Inflammatory macrophage treated with lipopolysaccharide for 1 hour (primary cell): Measurements from ENCODE around the gene TSPAN15.
A peak's percentile ranks its signal among the peaks of the same experiment; 100 is the strongest.
"Not testable (repeated sequence)": the region's sequence is repeated elsewhere in the genome, so short reads cannot be mapped to it uniquely, and the experiment has no call there.

Experiments used
- DNase-seq, 2 donors: peaks; one replicate each; pipeline ENCODE4 v3.0.0-alpha.2; 2020 to 2022

TSPAN15 gene

DNA sequence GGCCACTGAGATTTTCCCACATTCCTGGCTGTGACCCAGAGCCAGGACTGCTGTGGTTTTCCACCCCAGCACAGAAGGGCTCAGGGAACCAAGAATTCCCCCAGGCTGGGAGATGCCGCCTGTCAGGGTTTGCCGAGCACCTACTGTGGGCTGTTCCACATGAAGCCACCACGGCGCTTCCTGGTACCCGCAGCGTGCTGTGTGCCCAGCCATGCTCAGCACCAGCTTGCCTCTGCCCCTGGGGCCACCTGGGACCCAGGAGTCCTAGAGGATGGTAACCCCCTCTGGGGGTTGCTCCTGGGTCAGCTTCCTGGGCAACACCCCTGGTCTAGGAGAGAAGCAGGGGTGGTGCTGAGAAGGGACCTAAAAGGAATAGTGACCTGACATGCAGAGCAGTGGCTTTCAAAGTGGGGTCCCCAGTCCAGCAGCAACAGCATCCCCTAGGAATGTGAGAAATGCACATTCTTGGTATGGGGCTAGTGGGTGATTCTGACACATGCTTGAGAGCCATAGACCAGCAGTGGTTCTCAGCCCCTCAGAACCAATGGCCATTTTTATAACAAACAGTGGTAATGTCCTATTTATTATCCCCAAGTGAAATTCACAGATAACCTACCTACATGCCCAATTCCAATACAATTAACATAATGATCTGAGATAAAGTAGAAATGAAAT, 53.4 kb downstream of the TSPAN15 start:
- DNase-seq: no peak

- no peak for DNase-seq
These were observed 54.5 kb downstream of the TSPAN15 start for GRCh38 chr10:69505636-69506318.

DNA sequence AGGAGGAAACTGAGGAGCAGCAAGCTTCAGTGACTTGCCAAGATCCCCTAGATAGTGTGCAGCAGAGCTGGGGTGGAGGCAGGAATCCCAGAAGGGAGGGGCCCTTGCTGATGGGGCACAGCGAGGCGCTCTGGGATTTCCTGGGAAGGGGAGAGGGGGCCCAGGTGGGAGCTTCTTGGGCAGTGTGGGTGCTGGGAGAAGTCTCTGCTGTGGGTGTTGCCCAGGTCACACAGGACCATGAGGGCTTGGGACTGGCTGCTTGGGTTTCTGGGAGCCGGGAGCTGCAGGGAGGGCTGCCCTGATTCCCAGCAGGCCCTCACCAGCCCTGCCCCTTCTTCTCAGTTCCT, 55.2 kb downstream of the TSPAN15 start:
- DNase-seq: no peak

- DNase-seq: no peak
These were observed 55.8 kb downstream of the TSPAN15 start for GRCh38 chr10:69506834-69507713.

- DNase-seq: no peak
These were observed 57.6 kb downstream of the TSPAN15 start for GRCh38 chr10:69508738-69509340.

DNA sequence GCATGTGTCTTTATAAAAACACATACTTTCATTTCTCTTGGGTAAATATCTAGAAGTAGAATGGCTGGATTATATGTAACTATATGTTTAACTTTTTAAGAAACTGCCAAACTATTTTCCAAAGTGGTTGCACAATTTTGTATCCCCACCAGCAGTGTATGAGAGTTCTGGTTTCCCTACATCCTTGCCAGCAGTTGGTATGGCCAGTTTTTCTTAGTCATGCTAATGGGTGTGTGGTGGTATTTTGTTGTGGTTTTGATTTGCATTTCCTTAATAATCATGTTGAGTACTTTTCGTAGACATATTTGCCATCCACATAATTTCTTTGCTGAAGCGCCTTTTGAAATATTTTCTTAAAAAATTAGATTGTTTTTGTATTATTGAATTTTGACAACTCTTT, 61.6 kb downstream of the TSPAN15 start:
- DNase-seq: no peak

DNA sequence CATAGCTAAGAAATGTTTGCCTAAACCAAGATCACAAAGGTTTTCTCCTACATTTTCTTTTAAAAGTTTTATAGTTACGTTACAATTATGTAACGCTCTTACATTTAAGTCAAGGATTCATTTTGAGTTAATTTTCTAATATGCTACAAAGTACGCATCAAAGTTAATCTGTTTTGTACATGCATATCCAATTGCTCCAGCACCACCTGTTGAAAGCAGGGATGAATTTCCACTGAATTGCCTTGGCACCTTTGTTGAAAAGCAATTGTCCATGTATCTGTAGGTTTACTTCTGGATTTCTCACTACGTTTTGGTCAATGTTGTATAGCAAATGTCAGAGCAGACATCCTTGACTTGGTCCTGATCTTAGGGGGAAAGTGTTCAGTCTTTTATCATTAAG, 62.4 kb downstream of the TSPAN15 start:
- no peak for DNase-seq

- DNase-seq: peak; percentile 33 to 84
These were observed 64.5 kb downstream of the TSPAN15 start for GRCh38 chr10:69515699-69516259.

GRCh38 chr10:69516316-69516715, 65.1 kb downstream of the TSPAN15 start:
- no peak for DNase-seq

- no peak for DNase-seq
These were observed 65.5 kb downstream of the TSPAN15 start for GRCh38 chr10:69516796-69517195.

- DNase-seq: no peak
These were observed 66.1 kb downstream of the TSPAN15 start for GRCh38 chr10:69517271-69517848.

- DNase-seq: no peak
These were observed 76.7 kb downstream of the TSPAN15 start for GRCh38 chr10:69527961-69528360.

- DNase-seq: no peak
These were observed 82.4 kb downstream of the TSPAN15 start for GRCh38 chr10:69533658-69534057.

DNA sequence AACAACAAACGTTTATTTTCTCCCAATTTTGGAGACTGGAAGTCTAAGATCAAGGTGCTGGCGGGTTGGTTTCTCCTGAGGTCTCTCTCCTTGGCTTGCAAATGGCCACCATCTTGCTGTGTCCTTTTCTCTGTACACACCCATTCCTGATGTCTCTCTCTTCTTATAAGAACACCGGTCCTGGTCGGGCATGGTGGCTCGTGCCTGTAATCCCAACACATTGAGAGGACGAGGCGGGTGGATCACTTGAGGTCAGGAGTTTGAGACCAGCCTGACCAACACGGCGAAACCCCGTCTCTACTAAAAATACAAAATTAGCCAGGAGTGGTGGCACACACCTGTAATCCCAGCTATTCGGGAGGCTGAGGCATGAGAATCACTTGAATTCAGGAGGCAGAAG, 85.3 kb downstream of the TSPAN15 start:
- DNase-seq: not testable (repeated sequence)

GRCh38 chr10:69537449-69537848, 86.2 kb downstream of the TSPAN15 start:
- DNase-seq: no peak

- DNase-seq: no peak
These were observed 87.2 kb downstream of the TSPAN15 start for GRCh38 chr10:69538461-69538860.

DNA sequence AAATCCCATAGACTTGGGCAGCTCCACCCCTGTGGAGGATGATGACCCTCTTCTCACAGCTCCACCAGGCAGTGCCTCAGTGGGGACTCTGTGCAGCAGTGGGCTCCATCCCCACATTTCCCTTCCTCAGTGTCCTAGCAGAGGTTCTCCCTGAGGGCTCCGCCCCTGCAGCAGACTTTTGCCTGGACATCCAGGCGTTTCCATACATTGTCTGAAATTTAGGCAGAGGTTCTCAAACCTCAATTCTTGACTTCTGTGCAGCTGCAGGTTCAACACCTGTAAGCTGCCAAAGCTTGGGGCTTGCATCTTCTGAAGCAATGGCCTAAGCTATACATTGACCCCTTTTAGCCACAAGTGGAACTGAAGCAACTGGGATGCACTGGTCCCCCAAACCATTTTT, 90.2 kb downstream of the TSPAN15 start:
- no peak for DNase-seq

DNA sequence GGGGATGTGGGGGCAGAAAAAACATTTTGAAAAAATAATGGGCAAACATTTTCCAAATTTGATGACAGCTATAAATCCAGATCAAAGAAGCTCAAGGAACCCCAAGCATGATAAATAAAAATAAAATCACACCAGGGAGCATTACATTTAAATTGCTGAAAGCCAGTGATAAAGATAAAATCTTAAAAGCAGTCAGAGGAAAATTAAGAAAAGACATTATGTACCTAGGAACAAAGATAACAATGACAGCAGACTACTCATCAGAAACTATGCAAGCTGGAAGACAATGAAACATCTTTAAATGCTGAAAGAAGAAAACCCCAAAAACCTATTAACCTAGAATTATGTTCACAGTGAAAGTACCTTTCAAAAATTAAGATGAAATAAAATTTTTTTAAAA, 98.7 kb downstream of the TSPAN15 start:
- DNase-seq: no peak

GRCh38 chr10:69552268-69552667, 101.0 kb downstream of the TSPAN15 start:
- no peak for DNase-seq

DNA sequence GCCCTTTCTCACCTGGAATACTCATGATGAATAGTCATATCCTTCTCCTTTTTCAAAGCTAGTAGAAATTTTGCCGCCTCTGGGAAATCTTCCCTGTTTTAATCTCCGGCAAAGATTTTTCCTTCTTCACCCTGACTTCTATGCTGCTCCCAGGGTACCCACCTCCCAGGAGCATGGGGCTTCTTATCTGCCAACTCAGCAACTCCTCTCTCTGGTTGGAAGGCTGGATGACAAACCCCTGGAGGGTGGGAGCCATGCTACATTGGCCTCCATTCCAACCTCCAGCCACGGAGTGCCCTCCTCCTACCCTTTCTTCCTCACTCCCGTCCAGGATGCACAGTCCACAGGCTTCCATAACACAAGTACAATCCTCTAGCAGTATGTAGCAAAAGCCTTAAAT, 102.1 kb downstream of the TSPAN15 start:
- DNase-seq: no peak

GRCh38 chr10:69554611-69555010, 103.3 kb downstream of the TSPAN15 start:
- DNase-seq: no peak
